Pons (tissue), 1 donor: ENCODE measurements around the gene LAGE3.

Source experiments
- DNase-seq: peaks from one replicate; pipeline ENCODE4 v3.0.0-alpha.2; 2016; ENCODE audit warnings: low spot score

LAGE3 gene

GRCh38 chrX:154478728-154479622 lies at the start of gene LAGE3:
Gene LAGE3, minus strand, starts transcription at chrX:154479281. Its CDS starts 366 bp downstream, at chrX:154478915.
- peak; percentile 78 for DNase-seq

DNA sequence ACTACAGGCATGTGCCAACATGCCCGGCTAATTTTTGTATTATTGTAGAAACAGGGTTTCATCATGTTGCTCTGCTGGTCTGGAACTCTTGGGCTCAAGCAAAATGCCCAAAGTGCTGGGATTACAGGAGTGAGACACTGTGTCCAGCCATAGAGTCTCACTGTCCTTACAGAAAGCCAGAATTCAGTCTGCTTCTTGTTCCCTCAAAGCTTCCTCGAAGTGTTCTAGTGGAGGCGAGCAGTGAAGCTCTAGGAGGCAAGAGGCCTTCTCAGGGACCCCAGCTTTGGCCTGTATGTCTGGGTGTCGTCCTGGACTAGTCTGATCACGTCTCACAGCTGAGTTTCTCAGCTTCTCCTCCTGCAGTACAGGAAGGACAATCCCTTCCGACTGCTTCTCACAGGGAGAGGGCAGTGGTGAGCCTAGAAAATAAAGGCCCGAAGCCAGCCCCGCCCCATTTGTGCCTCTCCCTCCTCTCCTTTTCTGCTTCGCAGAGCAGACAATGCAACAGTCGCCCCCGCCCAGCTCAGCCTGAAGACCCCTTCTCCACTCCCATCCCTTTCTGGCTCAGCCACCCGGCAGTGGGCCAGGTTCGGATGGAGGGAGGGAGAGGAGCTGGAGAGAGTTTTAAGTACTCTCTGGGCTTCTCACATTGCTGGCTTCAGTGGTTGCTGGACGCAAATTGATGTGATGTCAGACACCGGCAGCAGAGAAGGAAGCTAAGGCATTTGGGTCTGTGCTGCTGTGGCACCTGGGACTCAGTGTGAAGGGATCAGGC lies 48.0 kb upstream of the LAGE3 start:
- DNase-seq: peak; percentile 84

GRCh38 chrX:154525606-154526490 lies 46.8 kb upstream of the LAGE3 start:
- no peak for DNase-seq

DNA sequence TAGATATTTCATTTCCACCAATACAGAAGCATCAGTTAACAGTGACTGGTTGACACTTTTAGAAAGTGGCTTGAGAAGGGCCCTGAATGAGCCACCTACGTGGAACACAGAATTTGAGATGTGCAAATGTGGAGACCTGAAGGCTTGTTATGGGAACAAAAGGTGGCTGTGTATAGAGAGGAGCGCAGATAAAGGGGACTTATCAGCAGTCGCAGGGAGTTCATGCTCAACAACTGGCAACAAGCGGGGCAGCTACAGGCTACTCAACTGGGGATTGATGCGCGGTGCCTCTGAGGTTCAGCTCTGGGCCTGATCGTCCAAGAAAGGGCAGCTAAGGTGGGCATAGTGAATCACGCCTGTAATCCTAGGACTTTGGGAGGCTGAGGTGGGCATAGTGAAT lies 40.3 kb upstream of the LAGE3 start:
- no peak for DNase-seq

- DNase-seq: no peak
Observed at GRCh38 chrX:154517101-154517781, 38.2 kb upstream of the LAGE3 start.

- peak; percentile 84 for DNase-seq
Observed at GRCh38 chrX:154516656-154517100, 37.6 kb upstream of the LAGE3 start.

GRCh38 chrX:154515966-154516655 lies 37.0 kb upstream of the LAGE3 start, which contains the start of gene FAM3A:
Gene FAM3A, minus strand, starts transcription at chrX:154516232. Its CDS starts 460 bp downstream, at chrX:154515772.
- peak; percentile 82 for DNase-seq

DNA sequence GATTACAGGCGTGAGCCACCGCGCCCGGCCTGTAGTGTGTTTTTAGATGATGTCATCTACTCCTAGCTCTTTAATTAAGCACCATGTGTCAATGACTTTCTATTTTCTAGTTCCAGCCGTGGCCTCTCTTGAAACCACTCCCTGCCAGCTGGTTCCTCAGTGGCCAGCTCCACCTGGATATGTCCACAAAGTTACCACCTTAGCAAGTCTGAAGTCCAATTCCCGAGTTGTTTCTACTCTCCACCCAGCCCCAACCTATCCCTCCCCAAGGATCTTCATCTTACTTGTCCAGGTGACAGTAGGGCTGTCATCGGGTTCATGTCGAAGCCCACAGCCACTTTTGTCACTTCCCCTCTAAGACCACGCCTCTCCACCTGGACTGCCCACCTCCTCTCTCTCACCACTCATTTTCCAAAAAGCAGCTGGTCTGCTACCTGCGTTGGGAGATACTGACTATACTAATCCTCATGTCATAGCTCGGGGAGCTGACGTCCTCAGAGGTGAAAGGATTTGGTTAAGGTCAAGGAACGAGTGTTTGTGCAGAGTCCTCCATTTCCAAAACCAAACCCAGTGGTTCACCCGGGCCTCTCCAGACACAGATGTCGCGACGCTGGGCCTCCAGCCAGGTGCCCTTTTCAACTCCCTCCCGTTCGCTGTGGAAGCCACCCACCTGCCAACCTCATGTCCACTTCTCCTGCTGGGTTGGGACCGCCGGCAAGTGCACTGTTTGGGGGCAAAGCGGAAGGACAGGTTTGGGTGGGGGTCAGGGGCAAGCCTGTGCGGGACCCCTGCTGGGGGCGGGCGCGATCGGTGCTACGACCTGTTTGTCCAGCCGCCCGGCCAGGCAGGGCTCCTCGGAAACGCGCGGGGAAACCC lies 36.2 kb upstream of the LAGE3 start:
- DNase-seq: no peak

DNA sequence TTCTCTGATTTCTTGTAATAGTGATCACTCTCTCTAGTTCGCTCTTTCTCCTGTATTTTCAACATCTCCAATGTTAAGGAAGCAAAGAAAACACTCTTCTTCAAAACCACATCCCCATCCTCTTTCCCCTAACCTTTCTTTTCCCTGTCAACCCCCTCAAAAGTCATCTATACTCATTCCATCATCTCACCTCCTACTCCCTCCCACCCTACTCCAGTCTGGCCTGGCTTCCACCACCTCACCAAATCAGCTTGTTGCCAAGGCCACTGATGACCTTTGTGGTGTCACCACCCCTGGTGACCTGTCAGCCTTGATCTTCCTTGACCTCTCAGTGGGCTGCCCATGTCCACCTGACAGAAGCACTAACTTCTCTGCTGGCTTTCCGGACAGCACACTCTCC lies 34.6 kb upstream of the LAGE3 start:
- no peak for DNase-seq

- no peak for DNase-seq
Observed at GRCh38 chrX:154512879-154513553, 33.9 kb upstream of the LAGE3 start.

DNA sequence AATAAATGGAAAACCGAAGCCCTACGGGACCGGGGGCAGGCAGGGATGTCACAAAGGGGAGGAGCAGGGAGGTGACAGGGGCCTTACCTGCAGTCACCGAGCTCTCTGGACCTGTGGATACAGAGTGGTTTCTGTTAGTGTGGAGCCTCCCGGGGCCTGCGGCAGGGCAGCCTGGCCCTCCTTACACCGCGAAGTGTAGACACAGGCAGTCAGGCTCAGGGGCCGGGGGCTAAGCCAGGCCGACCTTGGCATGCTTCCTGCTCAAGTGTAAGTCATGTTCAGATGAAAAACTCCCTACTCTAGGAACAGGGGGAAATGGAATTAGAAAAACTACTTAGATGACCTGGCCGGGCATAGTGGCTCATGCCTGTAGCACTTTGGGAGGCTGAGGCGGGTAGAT lies 32.7 kb upstream of the LAGE3 start:
- DNase-seq: no peak

- no peak for DNase-seq
Observed at GRCh38 chrX:154509455-154509854, 30.4 kb upstream of the LAGE3 start.

GRCh38 chrX:154508384-154508745 lies 29.3 kb upstream of the LAGE3 start:
- no peak for DNase-seq

DNA sequence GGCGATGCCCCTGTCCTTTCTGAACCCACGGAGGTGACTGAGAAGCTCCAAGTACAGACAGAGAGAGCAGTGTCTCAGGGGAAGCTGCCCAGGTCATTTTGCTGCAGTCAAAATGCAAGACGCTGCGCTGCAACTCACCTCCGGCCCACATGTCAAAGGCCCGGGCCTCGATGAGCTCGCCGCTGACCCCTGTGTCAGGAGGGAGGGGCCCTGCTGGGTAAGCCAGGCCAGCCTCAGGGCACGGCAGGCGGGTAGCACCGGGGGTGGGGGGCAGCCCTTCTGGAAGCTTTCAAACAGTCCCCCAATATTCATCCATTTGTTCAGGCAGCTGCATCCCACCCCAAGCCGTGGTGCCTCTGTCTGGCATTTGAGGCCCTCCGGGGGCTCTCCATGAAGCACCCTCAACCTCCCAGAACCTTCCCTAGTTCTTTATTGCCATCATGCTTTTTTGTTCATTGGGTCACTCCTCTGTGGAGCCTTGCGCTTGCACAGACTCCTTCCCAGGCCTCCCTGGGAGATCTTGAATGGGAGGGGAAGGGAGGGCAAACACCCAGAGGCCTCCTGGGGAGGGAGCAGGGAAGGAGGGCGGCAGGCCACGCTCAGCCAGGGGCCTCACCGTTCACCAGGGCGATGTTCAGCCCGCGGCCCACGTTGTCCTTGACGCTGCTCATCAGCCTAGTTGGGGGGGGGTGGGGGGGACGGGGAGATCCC lies 28.7 kb upstream of the LAGE3 start:
- DNase-seq: no peak

- no peak for DNase-seq
Observed at GRCh38 chrX:154506483-154507332, 27.6 kb upstream of the LAGE3 start.

- DNase-seq: no peak
Observed at GRCh38 chrX:154505734-154506133, 26.7 kb upstream of the LAGE3 start.

GRCh38 chrX:154502989-154503388 lies 23.9 kb upstream of the LAGE3 start:
- no peak for DNase-seq

DNA sequence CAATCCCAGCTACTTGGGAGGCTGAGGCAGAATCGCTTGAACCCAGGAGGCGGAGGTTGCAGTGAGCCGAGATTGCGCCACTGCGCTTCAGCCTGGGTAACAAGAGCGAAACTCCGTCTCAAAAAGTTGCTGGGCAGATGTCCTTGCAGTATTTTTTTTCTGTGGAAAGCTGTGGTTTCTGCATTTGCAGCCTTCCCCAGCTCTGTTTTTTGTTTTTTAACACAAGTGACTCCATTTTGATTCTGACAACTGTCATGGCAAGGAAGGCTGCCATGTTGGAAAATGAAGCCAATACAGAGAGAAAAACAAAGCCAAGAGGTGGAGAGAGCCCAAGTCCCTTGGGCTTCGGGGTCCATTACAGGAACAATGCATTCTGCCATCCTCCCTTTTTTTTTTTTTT lies 23.0 kb upstream of the LAGE3 start:
- no peak for DNase-seq
